Measurements from ENCODE around the gene KIAA0753.

The KIAA0753 gene

GRCh38 chr17:6641247-6641863, 844 bp upstream of the KIAA0753 start:
- DNase-seq (ENCODE audit: low read depth in 2 of 2) = no peak

DNA sequence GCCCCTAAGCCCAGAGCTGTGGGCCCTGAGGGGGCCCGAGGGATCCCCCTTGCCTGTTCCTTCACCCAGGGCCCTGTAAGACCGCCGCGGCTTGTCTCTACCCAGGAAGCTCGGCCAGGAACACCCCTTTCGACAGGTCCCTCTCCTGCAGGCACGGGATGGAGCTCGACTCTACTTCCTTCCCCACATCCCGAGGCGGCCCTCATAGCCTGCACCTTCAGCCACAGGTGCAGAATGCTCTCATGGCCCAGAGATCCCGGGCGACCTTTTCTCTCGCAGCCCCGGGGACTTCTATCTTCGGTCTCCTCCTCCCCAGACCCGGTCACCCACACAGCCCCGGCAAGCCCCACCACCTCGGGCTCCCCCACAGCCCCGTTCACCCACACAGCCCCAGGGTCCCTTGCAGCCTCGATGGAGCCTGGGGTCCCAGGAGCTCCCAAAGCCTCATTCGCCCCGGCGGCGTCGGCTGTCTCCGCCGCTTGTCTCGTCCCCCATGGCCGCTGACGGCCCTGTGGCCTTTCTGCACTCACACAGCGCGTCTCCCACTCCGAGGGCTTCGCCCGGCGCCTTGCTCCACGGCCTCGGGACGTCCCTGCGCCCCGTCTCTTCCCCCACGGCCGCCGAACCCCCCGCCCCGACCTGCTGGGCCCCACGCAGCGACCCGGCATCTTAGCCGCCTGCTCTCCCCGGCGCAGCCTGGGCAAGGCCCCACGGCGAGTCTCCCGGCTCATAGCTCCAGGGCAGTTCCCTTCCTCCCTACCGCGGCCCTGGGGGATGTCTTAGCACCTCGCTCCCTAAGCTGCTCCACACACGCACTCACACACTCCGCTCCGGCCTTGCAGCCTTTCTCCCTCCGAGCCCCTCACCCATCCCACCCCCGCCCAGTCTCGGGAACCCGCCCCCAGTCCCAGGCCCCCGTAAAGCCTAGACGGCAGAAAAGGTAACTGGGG, 650 bp downstream of the KIAA0753 start:
- DNase-seq (ENCODE audit: low read depth in 2 of 2) = no peak

DNA sequence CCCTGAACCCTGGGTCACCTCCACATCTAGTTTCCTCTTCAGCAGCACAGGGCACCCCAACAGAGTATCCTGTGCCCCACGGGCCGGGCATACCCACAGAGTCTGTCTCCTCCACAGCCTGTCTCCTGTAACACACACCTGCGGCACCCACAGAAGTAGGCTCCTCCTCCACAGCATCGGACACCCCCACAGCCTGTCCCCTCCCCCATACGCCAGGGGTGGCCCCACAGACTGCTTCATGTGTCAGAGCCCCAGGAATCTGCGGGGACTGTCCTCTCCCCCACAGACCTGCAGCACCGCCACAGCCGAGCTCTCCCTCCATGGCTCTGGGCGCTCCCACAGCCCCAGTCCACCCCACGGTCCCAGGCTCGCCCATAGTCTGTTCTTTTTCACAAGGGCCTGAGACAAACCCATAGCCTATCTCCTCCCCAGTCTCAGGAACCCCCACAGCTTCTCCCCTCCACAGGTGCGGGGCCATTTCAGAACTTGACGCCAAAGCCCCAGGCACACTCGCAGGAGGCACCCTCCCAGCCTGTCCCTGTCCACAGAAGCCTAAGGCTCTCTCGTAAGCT, 1.4 kb downstream of the KIAA0753 start:
- DNase-seq (ENCODE audit: low read depth in 2 of 2) = no peak

DNA sequence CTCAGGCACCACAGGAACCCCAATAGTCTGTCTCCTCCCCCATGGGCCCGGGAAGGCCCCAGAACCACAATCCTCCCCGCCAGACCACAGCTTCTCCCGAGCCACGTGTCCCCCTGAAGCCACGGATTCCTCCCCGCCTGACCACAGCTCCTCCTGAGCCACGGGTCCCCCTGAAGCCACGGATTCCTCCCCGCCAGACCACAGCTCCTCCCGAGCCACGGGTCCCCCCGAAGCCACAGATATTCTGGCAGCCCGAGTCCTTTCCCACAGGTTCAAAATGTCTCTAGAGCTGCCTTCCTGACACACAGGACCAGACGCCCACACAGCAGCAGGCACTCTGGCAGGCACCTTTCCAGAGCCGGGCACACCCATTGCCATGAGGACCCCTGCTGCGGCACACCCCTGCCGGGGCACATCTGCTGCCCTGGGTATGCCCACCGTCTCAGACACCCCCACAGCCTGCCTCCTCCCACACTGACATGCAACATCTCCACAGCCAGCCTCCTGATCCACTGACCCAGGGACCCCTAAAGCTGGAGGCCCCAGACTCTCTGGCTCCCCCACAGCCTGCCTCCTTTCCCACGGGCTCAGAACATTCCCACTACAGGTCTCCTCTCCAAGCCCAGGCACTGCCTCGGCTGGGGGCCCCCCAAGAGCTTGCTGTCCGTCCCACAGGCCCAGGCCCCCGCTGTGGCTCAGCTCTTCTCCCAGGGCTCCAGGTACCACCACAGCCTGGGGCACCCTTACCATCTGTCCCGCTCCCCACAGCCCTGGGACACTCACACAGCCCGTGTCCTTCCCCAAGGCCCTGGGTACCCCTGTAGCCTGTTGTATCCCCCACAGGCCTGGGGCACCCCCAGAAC, 2.2 kb downstream of the KIAA0753 start:
- DNase-seq (ENCODE audit: low read depth in 2 of 2) = no peak

DNA sequence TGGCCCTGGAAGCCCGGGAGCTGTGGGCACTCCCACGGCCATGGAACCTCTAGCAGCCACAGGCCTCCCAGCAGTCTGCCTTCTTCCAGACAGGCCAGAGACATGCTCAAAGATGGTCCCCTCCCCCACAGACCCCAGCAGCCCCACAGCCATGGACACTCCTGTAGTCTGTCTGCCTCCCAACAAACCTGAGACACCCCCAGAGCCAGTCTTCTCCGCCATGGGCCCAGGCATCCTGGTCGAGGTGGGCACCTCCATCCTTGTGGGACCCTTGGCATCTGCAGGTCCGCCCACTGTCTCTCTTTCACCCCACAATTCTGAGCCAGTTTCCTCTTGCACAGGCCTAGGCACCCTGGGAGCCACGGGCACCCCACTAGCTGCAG, 3.1 kb downstream of the KIAA0753 start:
- no peak for DNase-seq (ENCODE audit: low read depth in 2 of 2)

DNA sequence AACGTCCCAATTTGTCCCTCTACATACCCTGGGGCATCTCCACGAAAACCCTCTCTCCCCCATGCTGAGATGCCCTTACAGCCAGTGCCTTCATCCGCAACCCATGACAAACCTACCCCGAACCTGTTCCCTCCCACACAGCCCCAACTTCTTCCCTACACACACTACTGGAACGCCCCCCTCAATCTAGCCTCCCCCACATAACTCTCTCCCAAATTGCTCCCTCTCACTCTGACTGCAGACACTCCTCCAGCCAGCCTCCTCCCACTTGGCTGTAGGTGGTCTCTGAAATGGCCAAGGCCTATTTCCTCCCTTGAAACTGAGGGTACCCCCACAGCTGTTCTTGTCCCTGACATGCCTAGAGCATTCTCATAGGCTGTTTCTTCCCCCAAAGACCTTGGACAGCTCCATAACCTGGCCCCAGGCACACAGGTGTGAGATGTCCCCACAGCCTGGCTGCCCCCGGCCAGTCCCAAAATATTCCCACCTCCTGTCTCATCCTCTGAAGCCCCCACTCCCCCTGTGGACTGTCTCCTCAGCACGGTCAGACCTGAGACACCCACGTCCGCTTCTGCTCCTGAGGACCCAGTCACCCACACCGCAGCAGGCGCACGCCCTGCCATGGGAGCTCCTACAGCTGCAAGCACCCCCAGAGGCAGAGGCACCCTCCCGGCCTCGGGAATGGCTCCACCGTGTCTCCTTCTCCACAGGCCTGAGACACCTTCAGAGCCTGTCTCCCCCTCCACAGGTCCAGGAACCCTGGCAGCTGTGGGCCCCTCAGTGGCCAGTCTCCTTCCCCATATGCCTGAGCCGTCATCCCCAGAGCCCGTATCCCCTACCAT, 3.7 kb downstream of the KIAA0753 start:
- no peak for DNase-seq (ENCODE audit: low read depth in 2 of 2)

DNA sequence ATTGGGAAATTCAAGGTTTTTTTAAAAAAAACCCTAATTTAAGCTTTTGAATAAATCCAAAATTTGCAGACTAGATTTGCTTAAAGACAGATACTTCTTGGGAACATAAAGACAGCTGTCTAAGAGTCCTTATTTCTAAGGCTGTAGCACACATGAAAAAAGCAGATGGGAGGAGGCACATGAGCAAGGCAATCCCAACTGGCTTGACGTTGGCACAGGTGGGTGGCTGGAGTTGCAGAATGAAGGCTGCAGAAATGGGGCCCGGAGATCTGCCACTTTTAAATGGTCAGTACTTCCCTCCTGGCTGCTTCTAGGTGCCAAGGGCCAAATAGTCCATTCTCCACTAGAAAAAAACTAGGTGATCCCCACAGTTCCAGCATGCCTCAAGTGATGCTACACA, 4.4 kb downstream of the KIAA0753 start:
- DNase-seq (ENCODE audit: low read depth in 2 of 2) = no peak

DNA sequence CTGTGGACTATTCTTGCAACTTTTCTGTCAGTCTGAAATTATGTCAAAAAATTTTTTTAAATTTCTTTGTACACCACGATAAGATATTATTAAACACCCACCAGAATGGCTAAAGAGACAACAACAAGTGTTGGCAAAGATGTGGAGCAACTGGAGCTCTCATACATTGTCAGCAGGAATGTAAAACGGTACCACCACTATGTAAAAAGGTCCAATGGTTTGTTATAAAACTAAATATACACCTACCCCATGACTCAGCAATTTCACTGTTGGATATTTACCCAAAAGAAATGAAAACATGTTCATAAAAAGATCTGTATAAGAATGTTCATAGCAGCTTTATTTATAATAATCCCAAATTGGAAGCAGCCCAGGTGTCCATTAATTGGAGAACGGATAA, 7.2 kb downstream of the KIAA0753 start:
- DNase-seq (ENCODE audit: low read depth in 2 of 2) = no peak

DNA sequence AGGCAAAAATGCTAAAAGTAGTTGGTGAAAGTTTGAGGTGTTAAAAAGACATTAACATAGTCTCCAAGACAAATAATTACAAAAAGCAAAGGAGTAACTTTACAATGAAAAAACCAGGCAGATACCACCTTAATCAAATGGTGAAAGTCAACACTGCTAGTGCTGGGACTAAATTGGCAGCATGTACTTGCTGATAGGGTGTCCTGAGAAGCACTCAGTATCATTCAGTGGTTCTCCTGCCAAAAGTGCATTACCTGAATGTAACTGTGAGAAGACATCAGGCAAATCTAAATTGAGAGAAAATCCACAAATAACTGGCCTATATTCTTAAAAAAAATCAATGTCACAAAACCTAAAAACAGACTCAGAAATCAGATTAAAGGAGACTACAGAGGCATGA, 8.0 kb downstream of the KIAA0753 start:
- no peak for DNase-seq (ENCODE audit: low read depth in 2 of 2)

DNA sequence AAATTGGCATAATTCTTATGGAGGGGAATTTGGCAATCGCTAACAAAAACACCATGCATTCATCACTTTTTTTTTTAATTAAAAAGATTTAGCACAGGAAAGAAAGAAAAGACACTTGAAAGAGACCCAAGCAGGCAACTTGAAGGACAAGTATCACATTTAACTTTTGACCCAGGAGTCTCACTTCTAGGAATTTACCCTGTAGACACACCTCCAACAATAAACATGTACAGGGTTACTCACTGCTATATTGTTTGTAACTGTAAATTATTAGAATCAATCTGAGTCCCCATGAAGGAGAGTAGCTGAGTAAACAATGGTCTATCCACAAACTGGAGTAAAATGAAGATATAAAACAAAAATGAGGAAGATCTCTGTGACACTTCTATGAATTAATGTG, 10.1 kb downstream of the KIAA0753 start:
- no peak for DNase-seq (ENCODE audit: low read depth in 2 of 2)

- DNase-seq (ENCODE audit: low read depth in 2 of 2) = no peak
These were observed 13.5 kb downstream of the KIAA0753 start for GRCh38 chr17:6627019-6627418.

GRCh38 chr17:6626616-6627015, 13.9 kb downstream of the KIAA0753 start:
- DNase-seq (ENCODE audit: low read depth in 2 of 2) = no peak

GRCh38 chr17:6623941-6624340, 16.6 kb downstream of the KIAA0753 start:
- DNase-seq (ENCODE audit: low read depth in 2 of 2) = no peak

DNA sequence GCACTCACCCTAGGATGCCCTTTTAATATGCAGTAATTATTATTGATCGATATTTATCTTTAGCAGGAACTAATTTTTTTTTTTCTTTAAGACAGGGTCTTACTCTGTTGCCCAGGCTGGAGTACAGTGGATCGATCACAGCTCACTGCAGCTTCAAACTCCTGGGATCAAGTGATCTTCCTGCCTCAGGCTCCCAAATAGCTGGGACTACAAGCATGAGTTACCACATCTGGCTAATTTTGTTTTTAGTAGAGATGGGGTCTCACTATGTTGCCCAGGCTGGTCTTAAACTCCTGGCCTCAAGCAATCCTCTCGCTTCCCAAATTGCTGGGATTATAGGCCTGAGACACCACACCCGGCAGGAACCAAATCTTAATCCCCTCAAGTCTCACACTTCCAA, 29.3 kb downstream of the KIAA0753 start:
- DNase-seq (ENCODE audit: low read depth in 2 of 2) = no peak

DNA sequence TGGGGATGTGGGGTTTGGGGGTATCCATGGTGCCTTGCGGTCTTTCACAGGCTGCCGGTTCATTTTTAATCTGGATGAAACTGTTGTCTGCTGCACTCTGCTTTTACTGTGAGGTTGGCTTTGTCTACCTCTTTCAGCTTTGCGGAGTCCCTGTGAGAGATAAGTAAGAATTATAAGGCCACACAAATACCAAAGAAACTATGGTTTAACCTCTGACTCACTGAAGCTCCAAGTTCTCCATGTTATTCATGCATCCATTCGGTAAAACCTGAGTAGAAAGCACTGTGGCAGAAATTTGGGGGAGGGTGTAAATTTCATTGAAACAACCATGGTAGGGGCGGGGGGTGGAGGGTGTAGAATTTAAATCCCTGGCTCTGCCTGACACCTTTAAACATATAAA, 30.5 kb downstream of the KIAA0753 start:
- DNase-seq (ENCODE audit: low read depth in 2 of 2) = no peak

DNA sequence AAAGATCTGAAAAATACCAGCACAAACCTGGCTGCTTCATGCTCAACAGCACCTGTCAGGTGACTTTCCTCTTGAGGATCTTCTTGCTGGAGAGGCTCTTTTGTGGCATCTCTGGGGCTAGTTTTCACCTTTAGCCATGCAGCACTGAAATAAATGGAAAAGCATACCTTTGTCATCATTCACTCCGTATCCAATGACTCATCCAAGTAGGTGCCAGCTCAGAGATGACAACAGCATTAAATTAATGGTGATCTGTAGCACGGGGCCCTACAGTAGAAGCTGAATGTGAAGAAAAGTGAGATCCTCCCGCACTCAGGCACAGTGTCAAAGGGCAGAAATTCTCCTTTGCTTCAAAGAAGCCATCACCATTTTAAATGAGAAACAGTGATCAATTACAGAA, 32.2 kb downstream of the KIAA0753 start:
- DNase-seq (ENCODE audit: low read depth in 2 of 2) = no peak

GRCh38 chr17:6605142-6605541, 35.4 kb downstream of the KIAA0753 start:
- DNase-seq (ENCODE audit: low read depth in 2 of 2) = no peak

DNA sequence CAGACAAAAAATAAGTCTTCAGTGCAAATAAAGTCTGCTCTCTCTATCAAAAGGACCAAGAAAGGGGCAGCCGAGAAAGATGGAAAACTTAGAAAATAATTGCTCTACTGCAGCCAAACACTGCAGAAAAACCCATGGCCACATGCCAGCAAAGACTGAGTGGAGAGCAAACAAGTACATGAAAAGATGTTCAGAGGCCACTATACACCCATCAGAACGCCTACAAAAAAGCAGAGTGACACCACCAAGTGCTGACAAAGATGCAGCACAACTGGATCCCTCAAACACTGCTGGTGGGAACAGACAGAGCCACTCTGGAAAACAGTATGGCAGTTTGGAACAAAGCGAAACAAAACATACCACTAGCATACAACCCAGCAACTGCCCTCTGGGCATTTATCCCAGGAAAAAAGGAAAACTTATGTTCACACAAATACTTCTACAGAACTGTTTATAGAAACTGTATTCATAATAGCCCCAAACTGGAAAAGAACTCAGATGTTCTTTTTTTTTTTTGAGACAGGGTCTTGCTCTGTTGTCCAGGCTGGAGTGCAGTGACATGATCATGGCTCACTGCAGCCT, 36.7 kb downstream of the KIAA0753 start:
- no peak for DNase-seq (ENCODE audit: low read depth in 2 of 2)

GRCh38 chr17:6602141-6602540, 38.4 kb downstream of the KIAA0753 start:
- DNase-seq (ENCODE audit: low read depth in 2 of 2) = no peak

DNA sequence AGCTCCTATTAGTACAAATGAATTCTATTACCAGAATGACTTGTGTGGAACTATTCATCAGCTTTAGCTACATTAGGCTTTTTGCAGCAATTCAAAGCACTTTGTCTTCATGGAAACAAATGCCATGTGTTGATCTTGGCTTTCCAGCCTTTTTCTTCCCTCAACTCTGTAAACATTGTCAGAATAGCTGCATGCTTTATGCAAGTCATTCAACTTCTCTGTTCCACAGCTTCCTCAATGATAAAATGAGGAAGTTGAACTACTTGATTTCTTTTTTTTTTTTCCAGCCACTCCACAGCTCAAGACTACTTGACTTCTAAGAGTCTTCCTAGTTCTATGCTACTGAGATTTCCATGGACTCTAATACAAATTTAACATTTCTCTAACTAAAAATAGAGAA, 41.1 kb downstream of the KIAA0753 start:
- DNase-seq (ENCODE audit: low read depth in 2 of 2) = no peak

GRCh38 chr17:6597727-6598126, 42.8 kb downstream of the KIAA0753 start:
- no peak for DNase-seq (ENCODE audit: low read depth in 2 of 2)
